ENCODE results near the gene TTC39B.
"Not testable (repeated sequence)": the region's sequence is repeated elsewhere in the genome, so short reads cannot be mapped to it uniquely, and the experiment has no call there.

The TTC39B gene

DNA sequence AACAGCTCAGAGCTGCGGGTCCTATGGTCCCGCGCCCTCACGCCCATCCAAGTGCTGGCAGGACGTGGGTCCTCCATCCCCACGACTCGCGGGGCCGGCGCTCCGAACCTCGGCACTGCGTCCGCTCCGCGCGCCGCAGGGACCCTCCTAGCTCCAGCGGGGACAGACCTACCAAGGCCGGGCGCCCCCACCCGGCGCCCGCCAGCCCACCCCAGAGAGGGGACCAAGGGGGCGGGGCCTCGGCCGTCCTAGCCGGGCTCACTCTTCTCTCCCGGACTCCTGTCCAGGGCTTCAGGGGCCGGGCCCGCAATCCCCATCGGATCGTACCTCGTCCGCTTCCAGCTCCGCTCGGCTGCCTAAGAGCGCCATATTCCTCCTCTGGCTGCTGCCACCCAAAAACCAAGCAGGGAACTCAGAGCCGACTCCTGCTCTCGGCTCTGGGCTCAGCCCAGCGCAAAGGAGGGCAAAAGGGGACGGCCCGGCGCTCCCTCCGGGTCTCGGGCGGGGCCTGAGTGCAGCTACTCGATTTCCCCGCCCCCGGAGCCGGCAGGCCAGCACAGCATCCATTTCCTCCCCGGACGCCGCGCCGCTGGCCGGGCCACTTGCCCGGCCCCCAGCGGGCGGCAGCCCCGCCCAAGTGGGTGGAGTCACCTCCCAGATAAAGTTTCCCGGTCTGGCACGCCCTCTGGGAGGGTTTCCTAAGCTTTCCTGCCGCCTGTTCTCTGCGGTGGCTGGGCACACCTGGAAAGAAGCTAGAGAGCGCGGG, at the start of gene TTC39B:
Gene TTC39B, minus strand, starts transcription at position 460 of the 766 bp plus-strand sequence. Its CDS starts 91 bp downstream, at position 369.
- peak; percentile 97 for DNase-seq

DNA sequence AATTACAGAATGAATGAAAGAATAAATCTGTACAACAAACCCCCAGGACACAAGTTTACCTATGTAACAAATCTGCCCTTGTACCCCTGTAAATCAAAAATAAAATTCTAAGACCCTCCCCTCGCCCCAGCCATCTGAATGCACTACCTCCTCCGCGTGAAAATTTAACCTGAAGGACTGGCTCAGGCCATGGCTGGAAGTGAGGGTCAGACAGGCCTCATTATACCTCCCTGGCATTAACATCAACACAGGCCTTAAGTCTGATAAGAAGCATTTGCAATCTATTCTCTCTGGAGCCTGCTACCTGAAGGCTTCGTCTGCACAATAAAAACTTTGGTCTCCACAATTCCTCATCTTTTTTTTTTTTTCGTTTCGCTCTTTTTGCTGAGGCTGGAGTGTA, 48.7 kb upstream of the TTC39B start:
- no peak for DNase-seq

DNA sequence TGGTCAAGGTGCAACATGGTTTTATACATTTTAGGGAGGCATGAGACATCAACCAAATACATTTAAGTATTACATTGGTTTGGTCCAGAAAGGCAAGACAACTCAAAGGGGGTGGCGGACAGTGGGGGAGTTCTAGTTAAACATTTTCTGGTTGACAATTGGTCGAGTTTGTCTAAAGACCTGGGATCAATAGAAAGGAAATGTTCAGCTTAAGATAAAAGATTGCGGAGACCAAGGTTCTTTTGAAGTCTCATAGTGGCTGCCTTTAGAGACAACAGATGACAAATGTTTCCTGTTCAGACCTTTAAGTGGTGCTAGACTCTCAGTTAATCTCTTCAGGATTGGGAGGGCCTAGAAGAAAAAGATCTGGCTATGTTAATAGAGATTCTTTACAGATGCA, 47.7 kb upstream of the TTC39B start:
- no peak for DNase-seq

DNA sequence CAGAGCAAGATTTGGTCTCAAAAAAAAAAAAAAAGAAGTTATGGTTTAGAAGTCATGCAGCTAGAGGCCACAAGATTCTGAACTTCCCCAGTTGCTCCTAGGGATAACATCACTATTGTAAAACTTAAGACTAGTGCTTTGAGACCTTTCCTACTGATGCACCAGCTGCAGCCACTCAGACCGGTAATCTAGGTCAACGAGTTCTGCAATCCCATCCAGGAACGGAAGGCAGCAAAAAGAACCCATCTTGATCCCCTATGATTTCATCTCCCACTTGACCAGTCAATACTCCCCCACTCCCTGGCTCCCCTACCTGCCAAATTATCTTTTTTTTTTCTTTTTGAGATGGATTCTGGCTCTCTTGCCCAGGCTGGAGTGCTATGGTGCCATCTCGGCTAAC, 46.9 kb upstream of the TTC39B start:
- DNase-seq: no peak

DNA sequence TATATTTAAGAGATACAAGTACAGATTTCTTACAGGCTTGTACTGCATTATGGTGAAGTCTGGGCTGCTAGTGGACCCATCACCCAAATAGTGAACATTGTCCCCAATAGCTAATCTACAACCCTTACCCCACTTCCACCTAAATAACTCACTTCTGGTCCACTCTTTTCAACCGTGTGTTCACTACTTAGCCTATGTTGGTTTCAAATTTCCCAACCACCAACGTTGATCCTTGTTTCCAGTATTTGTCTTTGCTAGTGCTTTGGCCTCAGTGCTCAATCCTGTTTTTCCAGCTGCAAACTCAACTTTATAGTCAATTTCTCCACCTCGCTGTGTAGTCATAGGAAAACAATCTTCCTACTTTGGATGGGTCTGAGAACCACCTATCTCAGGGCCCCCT, 45.3 kb upstream of the TTC39B start:
- no peak for DNase-seq

DNA sequence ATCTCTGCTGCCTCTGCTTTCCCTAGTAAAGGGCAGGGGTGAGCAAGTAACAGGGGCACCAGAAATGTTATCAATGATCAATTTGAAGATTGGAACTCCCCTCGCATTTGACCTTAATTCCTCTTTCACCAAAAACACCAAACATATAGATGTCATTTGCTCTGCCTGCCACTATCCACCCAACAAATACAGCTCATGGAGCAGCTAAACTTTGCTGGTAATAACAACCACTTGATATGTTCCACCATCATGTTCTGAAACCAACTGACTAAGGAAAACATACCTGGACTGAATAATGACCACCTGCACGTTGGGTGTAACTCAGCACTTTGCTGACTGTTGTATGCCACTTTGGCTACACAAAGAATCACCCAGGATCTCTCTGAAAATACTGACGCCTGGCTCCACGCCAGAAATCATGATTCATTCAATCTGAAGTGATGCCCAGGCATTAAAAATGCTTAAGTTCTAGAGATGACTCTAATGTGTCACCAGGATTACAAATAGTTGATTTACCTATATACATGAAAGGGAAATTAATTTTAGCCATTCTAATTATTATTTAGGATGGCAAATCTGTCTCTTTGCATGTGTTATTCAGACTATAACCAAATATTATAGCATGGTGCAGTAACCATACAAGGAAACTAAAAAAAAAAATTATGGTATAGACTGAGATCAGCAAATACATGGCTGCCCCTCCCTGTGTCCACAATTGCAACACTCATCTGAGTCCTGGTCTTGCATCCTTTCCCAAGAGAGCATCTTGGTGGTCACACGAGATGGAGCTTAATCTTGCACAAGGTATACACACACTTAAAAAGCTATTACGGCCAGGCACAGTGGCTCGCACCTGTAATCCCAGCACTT, 43.1 kb upstream of the TTC39B start:
- DNase-seq: peak; percentile 71

DNA sequence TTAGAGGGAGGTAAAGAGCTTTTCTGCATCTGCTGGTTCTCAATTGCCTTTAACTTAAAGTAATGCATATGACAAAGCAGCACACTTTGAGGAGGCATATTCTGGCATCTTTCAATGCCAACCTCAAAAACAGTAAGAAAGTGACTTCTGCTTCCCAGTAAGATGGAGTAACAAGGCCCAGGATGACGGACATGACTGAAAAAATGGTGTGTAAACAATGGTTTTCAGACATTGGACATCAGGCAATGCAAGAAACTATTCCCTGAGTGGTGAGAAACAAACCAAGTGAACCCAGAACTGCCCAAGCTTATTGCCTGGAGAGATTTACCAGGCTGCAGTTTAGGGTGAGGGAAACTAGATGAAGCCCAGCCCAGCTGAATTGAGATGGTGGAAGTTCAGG, 39.8 kb upstream of the TTC39B start:
- DNase-seq: no peak

DNA sequence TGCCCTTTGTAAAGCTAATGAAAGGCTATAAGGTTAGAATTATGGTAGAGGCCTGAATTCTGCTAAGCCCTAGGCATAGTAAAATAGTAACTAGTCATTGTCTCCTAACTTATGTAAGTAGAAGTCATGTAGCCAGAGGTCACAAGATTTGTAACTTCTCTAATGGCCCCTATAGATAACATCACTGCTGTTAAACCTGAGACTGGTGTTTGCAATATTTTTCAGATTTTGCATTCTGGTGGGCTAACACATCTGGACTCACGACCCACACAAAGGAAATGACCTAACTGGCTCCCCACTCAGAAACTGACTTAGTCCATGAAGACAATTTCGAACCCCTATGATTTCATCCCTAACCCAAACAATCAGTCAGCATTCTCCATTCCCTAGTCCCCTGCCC, 37.2 kb upstream of the TTC39B start:
- no peak for DNase-seq

DNA sequence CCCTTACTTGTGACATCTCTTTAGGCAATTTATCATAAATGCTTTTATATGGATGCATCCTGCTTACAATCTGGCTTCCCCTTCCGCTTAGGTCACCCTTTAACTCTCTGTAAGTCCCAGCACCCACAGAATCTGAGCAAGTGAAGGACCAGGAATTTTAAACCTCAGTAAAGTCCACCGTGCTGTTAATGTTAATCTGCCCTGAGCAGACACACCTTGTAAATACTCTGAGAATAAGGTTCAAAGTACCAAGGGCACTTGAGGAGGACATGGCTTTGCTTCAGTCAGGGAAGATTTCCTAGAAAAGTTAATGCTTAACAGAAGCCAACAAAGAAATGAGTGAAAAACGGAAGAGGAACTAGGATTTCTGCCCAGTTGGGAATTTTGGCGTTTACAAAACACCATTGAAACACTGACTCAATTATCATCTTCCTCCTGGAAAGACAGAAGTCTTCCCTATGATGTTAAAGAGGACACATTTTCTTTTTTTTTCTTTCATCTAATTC, 26.4 kb upstream of the TTC39B start:
- no peak for DNase-seq

DNA sequence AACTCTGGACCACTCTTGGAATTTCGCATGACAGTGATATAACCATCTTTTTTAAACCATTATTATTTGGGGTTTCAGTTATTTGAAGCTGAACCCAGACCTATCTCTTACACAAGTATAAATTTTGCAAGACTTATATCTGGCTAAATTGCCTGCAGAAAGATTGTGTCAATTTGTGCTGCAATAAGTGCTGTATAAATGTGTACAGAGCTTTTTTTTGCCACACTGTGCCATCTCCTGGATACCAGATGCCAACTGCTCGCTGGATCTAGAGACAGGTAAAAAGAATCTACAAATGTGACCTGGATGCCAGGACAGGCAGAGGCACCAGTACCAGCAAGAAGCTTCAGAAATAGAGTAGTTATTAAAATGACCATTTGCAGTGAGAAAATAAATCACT, 25.9 kb upstream of the TTC39B start:
- DNase-seq: no peak

DNA sequence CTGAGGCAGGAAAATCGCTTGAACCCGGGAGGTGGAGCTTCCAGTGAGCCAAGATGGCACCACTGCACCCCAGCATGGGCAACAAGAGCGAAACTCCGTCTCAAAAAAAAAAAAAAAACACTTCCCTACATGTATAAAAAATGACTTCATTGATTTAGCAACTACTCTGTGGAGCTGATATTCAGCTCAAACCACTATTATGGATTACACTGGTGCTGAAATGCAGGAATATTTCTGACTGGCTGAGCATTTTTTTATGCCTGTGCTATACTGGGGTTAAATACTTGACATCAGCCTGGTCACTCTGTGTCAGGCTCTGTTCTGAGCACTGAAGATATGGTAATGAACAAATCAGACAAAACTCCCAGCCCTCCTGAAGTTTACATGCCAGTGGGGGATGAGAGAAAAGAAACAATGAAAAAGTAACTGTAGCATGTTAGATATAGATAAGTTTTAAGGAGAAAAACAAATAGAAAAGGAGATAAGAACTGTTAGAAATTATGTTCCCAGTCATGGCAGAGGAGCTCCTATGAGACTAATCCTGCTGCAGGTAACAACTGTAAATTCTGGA, 22.6 kb upstream of the TTC39B start:
- no peak for DNase-seq

DNA sequence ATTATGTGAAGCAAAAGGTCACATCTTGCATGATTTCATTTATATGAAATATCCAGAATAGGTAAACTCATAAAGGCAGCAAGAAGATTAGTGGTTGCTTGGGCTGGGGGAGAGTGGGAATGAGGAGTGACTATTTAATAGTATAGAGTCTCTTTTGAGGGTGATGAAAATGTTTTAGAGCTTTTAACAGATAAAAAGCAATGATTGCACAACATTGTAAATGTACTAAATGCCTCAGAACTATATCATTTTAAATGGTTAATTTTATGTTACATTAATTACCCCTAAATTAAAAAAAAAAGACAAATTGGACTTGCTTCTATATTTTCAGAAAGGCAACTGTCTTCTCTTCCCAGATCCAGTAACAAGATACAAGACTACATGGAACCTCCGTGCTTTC, 21.9 kb upstream of the TTC39B start:
- DNase-seq: no peak

DNA sequence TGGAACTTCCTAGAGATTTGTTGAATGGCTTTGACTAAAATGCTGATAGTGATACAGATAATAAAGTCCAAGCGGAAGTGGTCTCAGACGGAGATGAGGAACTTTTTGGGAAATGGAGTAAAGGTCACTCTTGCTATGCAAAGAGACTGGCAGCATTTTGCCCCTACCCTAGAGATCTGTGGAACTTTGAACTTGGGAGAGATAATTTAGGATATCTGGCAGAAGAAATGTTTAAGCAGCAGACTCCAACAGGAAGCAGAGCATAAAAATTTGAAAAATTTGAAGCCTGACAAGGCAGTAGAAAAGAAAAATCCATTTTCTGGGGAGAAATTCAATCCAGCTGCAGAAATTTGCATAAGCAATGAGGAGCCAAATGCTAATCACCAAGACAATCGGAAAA, 15.7 kb upstream of the TTC39B start:
- not testable (repeated sequence) for DNase-seq

DNA sequence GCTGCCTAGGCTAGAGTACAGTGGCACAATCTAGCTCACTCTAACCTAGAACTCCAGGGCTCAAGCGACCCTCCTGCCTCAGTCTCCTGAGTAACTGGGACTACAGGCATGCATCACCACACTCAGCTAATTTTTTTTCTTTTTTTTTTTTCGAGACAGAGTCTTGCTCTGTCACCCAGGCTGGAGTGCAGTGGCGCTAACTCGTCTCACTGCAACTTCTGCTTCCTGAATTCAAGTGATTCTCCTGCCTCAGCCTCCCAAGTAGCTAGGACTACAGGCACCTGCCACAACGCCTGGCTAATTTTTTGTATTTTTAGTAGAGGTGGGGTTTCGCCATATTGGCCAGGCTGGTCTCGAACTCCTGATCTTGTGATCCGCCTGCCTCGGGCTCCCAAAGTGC, 12.6 kb upstream of the TTC39B start:
- not testable (repeated sequence) for DNase-seq

DNA sequence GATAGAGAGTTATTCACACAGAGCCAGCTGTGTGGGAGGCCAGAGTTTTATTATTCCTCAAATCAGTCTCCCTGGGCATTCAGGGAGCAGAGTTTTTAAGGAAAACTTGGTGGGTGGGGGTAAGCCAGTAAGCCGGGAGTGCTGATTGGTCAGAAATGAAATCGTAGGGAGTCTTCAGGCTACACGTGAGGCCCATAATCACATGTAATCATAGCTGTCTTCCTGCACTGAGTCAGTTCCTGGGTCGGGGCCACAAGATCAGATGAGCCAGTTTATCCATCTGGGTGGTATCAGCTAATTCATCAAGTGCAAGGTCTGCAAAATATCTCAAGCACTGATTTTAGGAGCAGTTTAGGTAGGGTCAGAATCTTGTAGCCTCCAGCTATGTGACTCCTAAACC, 10.8 kb upstream of the TTC39B start:
- no peak for DNase-seq

DNA sequence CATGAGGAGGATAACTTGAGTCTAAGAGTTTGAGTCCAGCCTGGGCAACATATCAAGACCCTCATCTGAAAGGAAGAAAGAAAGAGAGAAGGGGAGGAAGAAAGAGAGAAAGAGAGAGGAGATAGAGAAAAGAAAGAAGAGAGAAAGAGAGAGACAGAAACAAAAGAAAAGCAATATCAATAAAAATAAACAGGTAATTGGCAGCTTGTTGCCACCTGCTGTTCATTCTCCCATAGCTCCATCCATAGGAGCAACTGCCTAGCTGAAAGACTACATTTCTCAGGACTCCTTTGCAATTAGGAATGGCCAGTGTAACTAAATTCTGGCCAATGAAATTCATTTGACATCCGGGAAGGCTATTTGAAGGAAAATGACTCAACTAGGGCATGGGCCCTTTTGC, 4.6 kb upstream of the TTC39B start:
- DNase-seq: no peak

DNA sequence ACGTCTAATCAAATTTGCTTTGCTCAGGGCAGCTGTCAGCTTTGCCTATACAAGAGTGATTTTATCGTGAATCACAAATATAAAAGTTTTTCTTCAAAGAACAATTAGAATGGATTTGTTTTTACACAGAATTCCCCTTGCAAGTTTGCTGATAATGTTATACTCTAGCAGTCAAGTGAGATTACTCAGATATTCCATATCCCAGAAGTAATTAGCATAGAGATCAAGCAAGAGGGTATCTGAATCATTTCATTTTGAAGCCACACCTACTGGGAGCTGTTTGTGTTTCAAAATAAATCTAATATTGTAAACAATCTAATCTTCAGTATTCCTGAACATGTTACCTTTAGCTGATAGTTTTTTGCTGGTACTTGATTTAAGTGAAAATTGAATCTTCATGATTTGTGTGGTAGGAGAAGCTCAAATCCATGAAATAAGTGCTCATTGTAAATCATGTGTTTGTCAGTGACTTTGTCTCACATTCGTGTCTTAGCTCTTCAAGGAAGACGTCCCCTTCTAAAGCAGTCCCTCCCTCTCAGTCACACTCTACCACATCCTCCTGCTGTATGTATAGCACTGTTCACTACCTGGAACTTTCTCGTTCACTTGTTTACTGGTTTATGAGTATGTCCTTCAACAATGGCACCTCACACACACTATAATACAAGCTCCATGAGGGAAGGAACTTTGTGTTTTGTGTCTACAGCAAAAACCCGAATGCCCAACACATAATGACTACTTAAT, 3.3 kb upstream of the TTC39B start:
- DNase-seq: no peak

DNA sequence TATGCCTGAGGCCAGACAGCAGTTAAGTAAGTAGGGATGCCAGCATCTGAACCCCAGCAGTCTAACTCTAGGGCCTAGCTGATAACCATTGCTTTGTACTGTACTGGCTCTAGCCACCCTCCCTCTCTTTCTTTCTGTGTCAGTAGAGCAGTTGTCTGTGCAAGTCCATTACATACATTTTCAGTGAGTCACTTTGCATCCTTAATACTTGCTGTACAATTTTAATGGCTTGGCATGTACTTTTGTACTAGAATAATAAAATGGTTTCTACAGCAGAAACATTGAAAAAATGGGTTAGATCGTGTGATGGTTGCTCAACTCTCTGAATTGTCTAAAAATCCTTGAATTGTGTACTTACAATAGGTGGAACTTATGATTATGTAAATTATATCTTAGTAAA, 1.5 kb upstream of the TTC39B start:
- DNase-seq: no peak

DNA sequence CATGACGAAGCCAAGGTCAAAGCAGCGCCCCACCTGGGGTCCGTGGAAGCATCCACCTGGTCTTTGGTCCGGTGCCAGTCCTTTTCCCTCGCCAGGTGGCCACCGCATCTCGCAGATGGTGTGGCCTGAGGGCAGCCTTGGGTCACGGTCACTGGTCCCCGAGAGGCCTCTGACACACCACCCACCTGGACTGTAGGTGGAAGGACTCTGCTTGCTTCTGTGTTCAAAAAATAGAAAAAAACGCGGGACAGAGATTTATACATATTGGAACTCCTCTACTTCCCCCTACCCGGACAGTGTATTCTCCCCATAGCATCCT, 466 bp upstream of the TTC39B start:
- no peak for DNase-seq

DNA sequence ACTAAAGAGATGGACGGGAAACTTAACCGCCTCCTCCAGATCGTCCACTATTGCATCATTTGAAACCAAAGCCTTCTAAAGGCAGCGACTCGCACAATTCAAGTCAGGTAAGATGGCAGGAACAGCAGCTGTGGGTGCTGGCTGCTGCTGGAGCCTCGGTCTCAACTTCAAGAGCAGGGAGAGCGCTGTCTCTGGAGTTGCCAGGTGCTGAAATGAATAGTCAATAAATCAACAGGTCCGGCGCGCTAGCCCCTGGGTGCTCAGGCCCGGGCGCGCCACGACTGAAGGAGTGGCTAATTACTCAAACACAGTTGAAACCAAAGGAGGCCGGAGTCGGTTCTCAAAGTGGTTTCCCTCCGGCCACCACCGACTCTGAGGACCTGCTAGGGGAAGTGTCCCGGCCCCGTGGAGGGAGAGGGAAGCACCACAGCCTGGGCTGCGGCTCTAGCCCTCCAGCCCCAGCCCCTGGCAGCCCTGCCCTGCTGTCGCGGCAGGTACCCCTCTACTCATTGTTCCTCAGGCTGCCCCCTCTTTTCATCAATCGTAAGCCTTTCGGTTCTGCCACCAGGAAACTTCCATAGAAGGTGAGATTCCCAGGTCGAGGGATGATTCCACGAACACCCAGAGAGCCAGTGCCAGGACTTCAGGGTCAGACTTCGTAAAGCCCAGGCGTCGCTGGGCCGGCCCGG, 804 bp downstream of the TTC39B start:
- DNase-seq: peak; percentile 92

DNA sequence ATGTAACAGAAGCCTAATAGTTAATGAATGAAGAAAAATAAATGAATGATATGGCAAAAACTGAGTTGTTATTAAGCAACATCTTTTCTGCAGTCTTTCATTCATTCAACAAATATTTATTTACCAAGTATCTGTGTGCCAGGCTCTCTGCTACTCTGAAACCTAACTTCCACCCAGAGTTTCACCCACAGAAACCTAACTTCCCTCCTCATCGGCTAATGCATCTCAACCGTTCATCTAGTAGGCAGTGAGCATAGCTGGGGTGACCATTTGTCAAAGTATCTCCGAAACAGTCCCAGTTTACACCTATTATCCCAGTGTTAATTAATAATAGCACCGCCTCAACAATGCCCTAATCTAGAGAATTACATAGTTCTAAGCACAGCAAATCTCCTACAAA, 1.5 kb downstream of the TTC39B start:
- no peak for DNase-seq

DNA sequence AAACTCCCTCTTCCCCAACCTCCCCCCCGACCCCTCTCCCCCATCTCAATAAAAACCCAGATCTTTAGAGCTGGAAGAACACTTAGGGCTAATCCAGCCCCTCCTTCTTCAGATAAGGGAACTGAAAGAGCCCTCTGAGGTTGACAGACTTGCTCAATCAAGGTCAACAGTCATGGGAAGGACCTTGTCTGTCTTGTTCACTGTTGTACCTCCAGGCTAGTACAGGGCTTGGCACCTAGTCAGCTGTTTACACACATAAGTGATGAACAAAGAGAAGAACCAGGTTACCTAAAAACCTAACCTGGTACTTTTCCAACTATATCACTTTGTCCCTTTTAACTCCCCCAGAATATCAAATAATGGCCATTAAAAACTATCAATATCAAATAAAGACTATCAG, 2.4 kb downstream of the TTC39B start:
- DNase-seq: no peak

DNA sequence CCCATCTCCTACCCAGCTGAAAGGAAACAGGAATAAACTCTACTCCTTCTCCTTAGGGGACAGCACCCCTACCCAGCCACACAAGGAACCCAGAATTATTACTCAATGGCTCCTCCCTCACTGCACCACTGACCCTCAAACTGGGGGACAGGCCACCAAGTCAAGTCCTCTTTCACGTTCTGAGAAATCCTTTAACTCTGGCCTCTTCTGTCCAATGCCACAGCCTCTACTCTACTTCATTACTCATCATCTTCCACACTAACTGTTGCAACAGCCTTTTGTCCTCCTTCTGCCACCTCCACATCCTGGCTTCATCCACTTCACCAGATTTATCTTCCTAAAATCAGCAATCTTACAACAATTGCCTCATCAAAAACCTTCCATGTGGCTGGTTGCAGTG, 6.8 kb downstream of the TTC39B start:
- no peak for DNase-seq

All from NCI-H774 (cell line).